ENCODE results near the gene NADSYN1. TPM values are rescaled to one million over a fixed set of nuclear protein-coding genes. Genes with fewer than 3 reads are reported as not detected.
A peak's percentile ranks its signal among the peaks of the same experiment; 100 is the strongest.

Gene NADSYN1
- total RNA-seq, 1 donor from 2014 or later, result 48.0 TPM

GRCh38 chr11:71449596-71449995 is 3.4 kb upstream of the NADSYN1 start:
- peak; percentile 22 for DNase-seq (ENCODE audit: low spot score)

- no peak for DNase-seq (ENCODE audit: low spot score)
These were observed 2.5 kb upstream of the NADSYN1 start for GRCh38 chr11:71450507-71450906.

- peak; percentile 5 for DNase-seq (ENCODE audit: low spot score)
These were observed 2.1 kb upstream of the NADSYN1 start for GRCh38 chr11:71450939-71451338.

GRCh38 chr11:71451596-71452198 is 1.3 kb upstream of the NADSYN1 start:
- peak; percentile 68 for DNase-seq (ENCODE audit: low spot score)

- peak; percentile 60 for DNase-seq (ENCODE audit: low spot score)
These were observed 585 bp upstream of the NADSYN1 start for GRCh38 chr11:71452199-71453036.

GRCh38 chr11:71453918-71454304 is 908 bp downstream of the NADSYN1 start:
- no peak for DNase-seq (ENCODE audit: low spot score)

- peak; percentile 33 for DNase-seq (ENCODE audit: low spot score)
These were observed 1.6 kb downstream of the NADSYN1 start for GRCh38 chr11:71454470-71455113.

- peak; percentile 88 for DNase-seq (ENCODE audit: low spot score)
These were observed 3.3 kb downstream of the NADSYN1 start for GRCh38 chr11:71456294-71456693.

- peak; percentile 57 for DNase-seq (ENCODE audit: low spot score)
These were observed 3.8 kb downstream of the NADSYN1 start for GRCh38 chr11:71456831-71457230.

GRCh38 chr11:71458146-71459070 is 5.4 kb downstream of the NADSYN1 start:
- DNase-seq (ENCODE audit: low spot score), result peak; percentile 69

GRCh38 chr11:71459076-71459766 is 6.2 kb downstream of the NADSYN1 start:
- DNase-seq (ENCODE audit: low spot score), result peak; percentile 76

- DNase-seq (ENCODE audit: low spot score), result no peak
These were observed 6.8 kb downstream of the NADSYN1 start for GRCh38 chr11:71459767-71460320.

- DNase-seq (ENCODE audit: low spot score), result no peak
These were observed 8.7 kb downstream of the NADSYN1 start for GRCh38 chr11:71461696-71462095.

- no peak for DNase-seq (ENCODE audit: low spot score)
These were observed 9.7 kb downstream of the NADSYN1 start for GRCh38 chr11:71462726-71463125.

- no peak for DNase-seq (ENCODE audit: low spot score)
These were observed 10.6 kb downstream of the NADSYN1 start for GRCh38 chr11:71463331-71464211.

- no peak for DNase-seq (ENCODE audit: low spot score)
These were observed 12.1 kb downstream of the NADSYN1 start for GRCh38 chr11:71465054-71465453.

- DNase-seq (ENCODE audit: low spot score), result no peak
These were observed 13.4 kb downstream of the NADSYN1 start for GRCh38 chr11:71466358-71466757.

GRCh38 chr11:71467164-71467563 is 14.2 kb downstream of the NADSYN1 start:
- no peak for DNase-seq (ENCODE audit: low spot score)

GRCh38 chr11:71470946-71471345 is 17.9 kb downstream of the NADSYN1 start:
- no peak for DNase-seq (ENCODE audit: low spot score)

Data from mesenteric fat pad (tissue), 1 donor.